ENCODE results near the gene GIT2. TPM values are rescaled to one million over a fixed set of nuclear protein-coding genes. Genes with fewer than 3 reads are reported as not detected.

GIT2 gene
- total and polyA plus RNA-seq, 2 of the 13 experiments (the other 11 are each of a cell fraction or from before 2014, with no cell fraction given) = 18.4 to 19.8 TPM

- TF ChIP-seq KIAA2018 (CRISPR knock-in tag; IDR thresholded peaks at IDR 0.05; ENCODE audit: borderline replicate concordance) = no peak
- no peak; the same call in 1 of the 2 replicates for TF ChIP-seq ZNF792 (CRISPR knock-in tag; IDR thresholded peaks at IDR 0.05)
- TF ChIP-seq MAFK (conservative IDR thresholded peaks at IDR 0.05 in 1 of 2, IDR thresholded peaks at IDR 0.05 in 1 of 2; ENCODE audit: low read length in 2 of 2) = no peak
- no peak for TF ChIP-seq HINFP (CRISPR knock-in tag; IDR thresholded peaks at IDR 0.05; ENCODE audit: low read depth)
- TF ChIP-seq TFDP2 (CRISPR knock-in tag; IDR thresholded peaks at IDR 0.05) = no peak
- TF ChIP-seq E2F1 (CRISPR knock-in tag; IDR thresholded peaks at IDR 0.05) = no peak
- TF ChIP-seq ATF7 (IDR thresholded peaks at IDR 0.05) = no peak
- no peak; the same call in 1 of the 2 replicates for TF ChIP-seq ATF7 (CRISPR knock-in tag; IDR thresholded peaks at IDR 0.05)
- TF ChIP-seq RFXAP (CRISPR knock-in tag; IDR thresholded peaks at IDR 0.05; ENCODE audit: borderline replicate concordance) = 0 out of 2 replicates have a peak, but pooled peaks have one; percentile 37
- no peak for TF ChIP-seq ZNF230 (CRISPR knock-in tag; IDR thresholded peaks at IDR 0.05)
- no peak for TF ChIP-seq KLF11 (CRISPR knock-in tag; IDR thresholded peaks at IDR 0.05)
- no peak for TF ChIP-seq SIN3A (IDR thresholded peaks at IDR 0.05; ENCODE audit: borderline replicate concordance, low read depth, low read length)
- no peak for TF ChIP-seq PRDM4 (CRISPR knock-in tag; IDR thresholded peaks at IDR 0.05; ENCODE audit: borderline replicate concordance)
- TF ChIP-seq MEIS1 (CRISPR knock-in tag; IDR thresholded peaks at IDR 0.05; ENCODE audit: borderline replicate concordance) = no peak
- no peak for TF ChIP-seq HNRNPK (IDR thresholded peaks at IDR 0.05; ENCODE audit: low read depth, low read length, poor library complexity, severe bottlenecking)
These were observed 39.5 kb upstream of the GIT2 start (continued) for GRCh38 chr12:110035534-110036104.

Data from HepG2 (cell line).